ENCODE measurements around the gene CLNK. TPM values are rescaled to one million over a fixed set of nuclear protein-coding genes. Genes with fewer than 3 reads are reported as not detected.

The CLNK gene
- total and polyA plus RNA-seq, 4 donors = 0.04 to 0.57 (median 0.14) TPM; not detected in 1

- Histone ChIP-seq H3K9ac (ENCODE audit: insufficient read depth in 1 of 2, low read length in 2 of 2) (no peak overlapping the region), H3K4me1 (ENCODE audit: control insufficient read depth in 5 of 5, insufficient read depth in 5 of 5, low read length in 5 of 5) (peaks cover 0 to 9% (median 0%) of the 10 kb centered on the region in 5 donors), H3K36me3 (ENCODE audit: control insufficient read depth in 4 of 4, insufficient read depth in 4 of 4, low read length in 4 of 4) (no peaks in the 10 kb centered on the region), H3K9me3 (ENCODE audit: control insufficient read depth in 4 of 4, insufficient read depth in 3 of 4, low read length in 3 of 4) (peaks cover 0 to 4% (median 0%) of the 10 kb centered on the region in 4 donors), H3K27me3 (ENCODE audit: control insufficient read depth in 3 of 3, insufficient read depth in 3 of 3, low read length in 2 of 3) (no peaks in the 10 kb centered on the region), H3K4me3 (no peak overlapping the region), H3K27ac (ENCODE audit: low read depth in 1 of 2, low read length in 1 of 2) (no peak overlapping the region)
- ATAC-seq (ENCODE audit: insufficient read depth, low FRiP score) = no peak
- TF ChIP-seq, protein P1, sequence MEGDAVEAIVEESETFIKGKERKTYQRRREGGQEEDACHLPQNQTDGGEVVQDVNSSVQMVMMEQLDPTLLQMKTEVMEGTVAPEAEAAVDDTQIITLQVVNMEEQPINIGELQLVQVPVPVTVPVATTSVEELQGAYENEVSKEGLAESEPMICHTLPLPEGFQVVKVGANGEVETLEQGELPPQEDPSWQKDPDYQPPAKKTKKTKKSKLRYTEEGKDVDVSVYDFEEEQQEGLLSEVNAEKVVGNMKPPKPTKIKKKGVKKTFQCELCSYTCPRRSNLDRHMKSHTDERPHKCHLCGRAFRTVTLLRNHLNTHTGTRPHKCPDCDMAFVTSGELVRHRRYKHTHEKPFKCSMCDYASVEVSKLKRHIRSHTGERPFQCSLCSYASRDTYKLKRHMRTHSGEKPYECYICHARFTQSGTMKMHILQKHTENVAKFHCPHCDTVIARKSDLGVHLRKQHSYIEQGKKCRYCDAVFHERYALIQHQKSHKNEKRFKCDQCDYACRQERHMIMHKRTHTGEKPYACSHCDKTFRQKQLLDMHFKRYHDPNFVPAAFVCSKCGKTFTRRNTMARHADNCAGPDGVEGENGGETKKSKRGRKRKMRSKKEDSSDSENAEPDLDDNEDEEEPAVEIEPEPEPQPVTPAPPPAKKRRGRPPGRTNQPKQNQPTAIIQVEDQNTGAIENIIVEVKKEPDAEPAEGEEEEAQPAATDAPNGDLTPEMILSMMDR (IDR thresholded peaks at IDR 0.05; ENCODE audit: control extremely low read depth, extremely low read depth) = no peak
- WGBS, 2 donors = 78 to 85% methylated on average over 6 of the region's 6 CpGs
- DNase-seq = no peak
Measured at GRCh38 chr4:10694151-10694827, 9.7 kb upstream of the CLNK start.

- WGBS, 2 donors = 83 to 88% methylated on average over 2 of the region's 2 CpGs
- Histone ChIP-seq H3K4me1 (ENCODE audit: control insufficient read depth in 5 of 5, insufficient read depth in 5 of 5, low read length in 5 of 5) (peaks cover 0 to 9% (median 0%) of the 10 kb centered on the region in 5 donors), H3K9me3 (ENCODE audit: control insufficient read depth in 4 of 4, insufficient read depth in 3 of 4, low read length in 3 of 4) (peaks cover 0 to 4% (median 0%) of the 10 kb centered on the region in 4 donors), H3K27ac (ENCODE audit: low read depth in 1 of 2, low read length in 1 of 2) (no peak overlapping the region), H3K4me3 (no peak overlapping the region), H3K9ac (ENCODE audit: insufficient read depth in 1 of 2, low read length in 2 of 2) (no peak overlapping the region), H3K36me3 (ENCODE audit: control insufficient read depth in 4 of 4, insufficient read depth in 4 of 4, low read length in 4 of 4) (no peaks in the 10 kb centered on the region), H3K27me3 (ENCODE audit: control insufficient read depth in 3 of 3, insufficient read depth in 3 of 3, low read length in 2 of 3) (no peaks in the 10 kb centered on the region)
- DNase-seq (no peak), ATAC-seq (ENCODE audit: insufficient read depth, low FRiP score) (no peak)
- TF ChIP-seq, protein P1 (IDR thresholded peaks at IDR 0.05; ENCODE audit: control extremely low read depth, extremely low read depth) = no peak
Measured at GRCh38 chr4:10691651-10692050, 7.1 kb upstream of the CLNK start.

DNA sequence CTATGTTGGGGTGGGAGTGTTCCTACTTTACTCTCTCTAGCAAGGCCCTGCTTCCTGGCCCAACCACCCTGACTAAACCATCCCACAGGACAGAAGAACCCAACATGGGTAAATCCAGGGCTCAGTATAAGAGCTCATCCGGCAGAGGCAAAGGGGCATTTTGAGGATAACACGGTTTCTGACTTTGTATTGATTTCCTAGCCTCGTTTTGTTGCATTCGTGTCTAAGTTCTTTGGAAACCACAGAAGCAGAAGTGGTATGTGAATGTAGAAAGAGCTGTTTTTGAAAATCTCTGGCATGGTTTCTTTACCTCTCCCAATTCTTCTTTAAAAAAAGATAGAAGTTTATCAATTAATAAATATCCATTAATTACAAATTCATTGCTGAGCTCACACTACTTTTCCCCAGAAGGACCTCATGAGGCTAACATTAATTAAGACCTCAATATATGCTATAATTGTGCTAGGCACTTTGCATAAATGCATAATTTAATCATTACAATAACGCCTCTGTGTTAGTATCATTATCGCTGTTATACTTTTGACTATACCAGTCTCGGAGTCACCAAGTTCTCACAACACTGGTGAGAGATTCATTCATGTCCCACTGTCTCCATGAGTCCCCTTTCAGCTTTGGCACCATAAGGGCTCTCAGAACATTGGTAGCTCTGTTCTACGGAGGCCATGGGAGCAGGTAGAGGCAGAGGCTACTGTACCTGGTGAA, 5.8 kb upstream of the CLNK start:
- no peaks in the 10 kb centered on the region for H3K27me3 ChIP-seq (ENCODE audit: control insufficient read depth in 3 of 3, insufficient read depth in 3 of 3, low read length in 2 of 3)
- WGBS, 2 donors = 66 to 83% methylated on average over 8 of the region's 8 CpGs
- ATAC-seq (ENCODE audit: insufficient read depth, low FRiP score) = no peak
- H3K9me3 ChIP-seq (ENCODE audit: control insufficient read depth in 4 of 4, insufficient read depth in 3 of 4, low read length in 3 of 4) = peaks cover 0 to 4% (median 0%) of the 10 kb centered on the region in 4 donors
- no peak overlapping the region for H3K27ac ChIP-seq (ENCODE audit: low read depth in 1 of 2, low read length in 1 of 2)
- DNase-seq = no peak
- TF ChIP-seq, protein P1 (IDR thresholded peaks at IDR 0.05; ENCODE audit: control extremely low read depth, extremely low read depth) = no peak
- H3K4me3 ChIP-seq = no peak overlapping the region
- no peaks in the 10 kb centered on the region for H3K36me3 ChIP-seq (ENCODE audit: control insufficient read depth in 4 of 4, insufficient read depth in 4 of 4, low read length in 4 of 4)
- no peak overlapping the region for H3K9ac ChIP-seq (ENCODE audit: insufficient read depth in 1 of 2, low read length in 2 of 2)
- H3K4me1 ChIP-seq (ENCODE audit: control insufficient read depth in 5 of 5, insufficient read depth in 5 of 5, low read length in 5 of 5) = peaks cover 0 to 9% (median 0%) of the 10 kb centered on the region in 5 donors
